ENCODE results near the gene CCSER1. TPM values are rescaled to one million over a fixed set of nuclear protein-coding genes. Genes with fewer than 3 reads are reported as not detected.
"Not testable (repeated sequence)": the region's sequence is repeated elsewhere in the genome, so short reads cannot be mapped to it uniquely, and the experiment has no call there.

CCSER1 gene
- total and polyA plus RNA-seq, 2 donors (not counting 1 experiment from before 2014, with no cell fraction given), result under 0.01 TPM; not detected in 1

- no peak overlapping the region for H3K9ac ChIP-seq (ENCODE audit: insufficient read depth, low read length)
- no peak overlapping the region for H3K27ac ChIP-seq (ENCODE audit: insufficient read depth, low read length)
- no peaks in the 10 kb centered on the region for H3K36me3 ChIP-seq (ENCODE audit: control insufficient read depth, insufficient read depth, low read length)
- no peaks in the 10 kb centered on the region for H3K79me2 ChIP-seq (ENCODE audit: control insufficient read depth, insufficient read depth, low read length)
- no peak overlapping the region for H3K4me2 ChIP-seq (ENCODE audit: extremely low read depth, insufficient read depth, low read length)
- H3K4me3 ChIP-seq (replicated peaks in 1 of 4; ENCODE audit: control extremely low read depth in 1 of 4, insufficient read depth in 1 of 4, low read depth in 3 of 4, low read length in 4 of 4), result no peak overlapping the region
- no peaks in the 10 kb centered on the region for H3K27me3 ChIP-seq (ENCODE audit: control insufficient read depth, insufficient read depth, low read length)
- H3K4me1 ChIP-seq (ENCODE audit: control insufficient read depth, extremely low read depth, insufficient read depth, low read length), result no peaks in the 10 kb centered on the region
- no peaks in the 10 kb centered on the region for H3K9me3 ChIP-seq (ENCODE audit: control insufficient read depth, insufficient read depth, low read depth, low read length)
- H2AFZ ChIP-seq (ENCODE audit: low read length), result no peak overlapping the region
- TF ChIP-seq EZH2 (IDR thresholded peaks at IDR 0.05; ENCODE audit: low read length, missing control alignments) (no peak), CTCF (conservative IDR thresholded peaks at IDR 0.05 in 1 of 2, IDR thresholded peaks at IDR 0.05 in 1 of 2; ENCODE audit: low read depth in 1 of 2, low read length in 2 of 2) (no peak)
- DNase-seq (ENCODE audit: low read depth in 2 of 2), result no peak
- H4K20me1 ChIP-seq (ENCODE audit: control insufficient read depth, extremely low read depth, insufficient read depth, low read length), result no peaks in the 10 kb centered on the region
Measured at GRCh38 chr4:91127831-91128230, 1000.6 kb downstream of the CCSER1 start.

- H3K27ac ChIP-seq (ENCODE audit: insufficient read depth, low read length), result no peak overlapping the region
- H3K4me3 ChIP-seq (replicated peaks in 1 of 4; ENCODE audit: control extremely low read depth in 1 of 4, insufficient read depth in 1 of 4, low read depth in 3 of 4, low read length in 4 of 4), result no peak overlapping the region
- TF ChIP-seq CTCF (conservative IDR thresholded peaks at IDR 0.05 in 1 of 2, IDR thresholded peaks at IDR 0.05 in 1 of 2; ENCODE audit: low read depth in 1 of 2, low read length in 2 of 2) (no peak), EZH2 (IDR thresholded peaks at IDR 0.05; ENCODE audit: low read length, missing control alignments) (no peak)
- no peaks in the 10 kb centered on the region for H3K4me1 ChIP-seq (ENCODE audit: control insufficient read depth, extremely low read depth, insufficient read depth, low read length)
- H4K20me1 ChIP-seq (ENCODE audit: control insufficient read depth, extremely low read depth, insufficient read depth, low read length), result no peaks in the 10 kb centered on the region
- no peaks in the 10 kb centered on the region for H3K36me3 ChIP-seq (ENCODE audit: control insufficient read depth, insufficient read depth, low read length)
- no peaks in the 10 kb centered on the region for H3K27me3 ChIP-seq (ENCODE audit: control insufficient read depth, insufficient read depth, low read length)
- H3K9me3 ChIP-seq (ENCODE audit: control insufficient read depth, insufficient read depth, low read depth, low read length), result no peaks in the 10 kb centered on the region
- no peaks in the 10 kb centered on the region for H3K79me2 ChIP-seq (ENCODE audit: control insufficient read depth, insufficient read depth, low read length)
- no peak overlapping the region for H3K9ac ChIP-seq (ENCODE audit: insufficient read depth, low read length)
- H2AFZ ChIP-seq (ENCODE audit: low read length), result no peak overlapping the region
- no peak overlapping the region for H3K4me2 ChIP-seq (ENCODE audit: extremely low read depth, insufficient read depth, low read length)
- DNase-seq (ENCODE audit: low read depth in 2 of 2), result no peak
Measured at GRCh38 chr4:91128519-91128918, 1001.3 kb downstream of the CCSER1 start.

- Histone ChIP-seq H3K27me3 (ENCODE audit: control insufficient read depth, insufficient read depth, low read length) (no peaks in the 10 kb centered on the region), H3K9me3 (ENCODE audit: control insufficient read depth, insufficient read depth, low read depth, low read length) (no peaks in the 10 kb centered on the region), H3K4me1 (ENCODE audit: control insufficient read depth, extremely low read depth, insufficient read depth, low read length) (no peaks in the 10 kb centered on the region), H3K27ac (ENCODE audit: insufficient read depth, low read length) (no peak overlapping the region), H3K9ac (ENCODE audit: insufficient read depth, low read length) (no peak overlapping the region), H3K36me3 (ENCODE audit: control insufficient read depth, insufficient read depth, low read length) (no peaks in the 10 kb centered on the region), H2AFZ (ENCODE audit: low read length) (no peak overlapping the region), H3K4me3 (replicated peaks in 1 of 4; ENCODE audit: control extremely low read depth in 1 of 4, insufficient read depth in 1 of 4, low read depth in 3 of 4, low read length in 4 of 4) (no peak overlapping the region), H3K79me2 (ENCODE audit: control insufficient read depth, insufficient read depth, low read length) (no peaks in the 10 kb centered on the region), H4K20me1 (ENCODE audit: control insufficient read depth, extremely low read depth, insufficient read depth, low read length) (no peaks in the 10 kb centered on the region), H3K4me2 (ENCODE audit: extremely low read depth, insufficient read depth, low read length) (no peak overlapping the region)
- no peak for DNase-seq (ENCODE audit: low read depth in 2 of 2)
- TF ChIP-seq CTCF (conservative IDR thresholded peaks at IDR 0.05 in 1 of 2, IDR thresholded peaks at IDR 0.05 in 1 of 2; ENCODE audit: low read depth in 1 of 2, low read length in 2 of 2), result no peak
Measured at GRCh38 chr4:91147067-91147466, 1019.9 kb downstream of the CCSER1 start.

- not testable (repeated sequence) for H3K9ac ChIP-seq (ENCODE audit: insufficient read depth, low read length); H3K4me1 ChIP-seq (ENCODE audit: control insufficient read depth, extremely low read depth, insufficient read depth, low read length); H3K79me2 ChIP-seq (ENCODE audit: control insufficient read depth, insufficient read depth, low read length); H3K27ac ChIP-seq (ENCODE audit: insufficient read depth, low read length); H3K4me2 ChIP-seq (ENCODE audit: extremely low read depth, insufficient read depth, low read length); H3K27me3 ChIP-seq (ENCODE audit: control insufficient read depth, insufficient read depth, low read length); H3K4me3 ChIP-seq (replicated peaks in 1 of 4; ENCODE audit: control extremely low read depth in 1 of 4, insufficient read depth in 1 of 4, low read depth in 3 of 4, low read length in 4 of 4); H4K20me1 ChIP-seq (ENCODE audit: control insufficient read depth, extremely low read depth, insufficient read depth, low read length); H3K36me3 ChIP-seq (ENCODE audit: control insufficient read depth, insufficient read depth, low read length); H2AFZ ChIP-seq (ENCODE audit: low read length); DNase-seq (ENCODE audit: low read depth in 2 of 2); H3K9me3 ChIP-seq (ENCODE audit: control insufficient read depth, insufficient read depth, low read depth, low read length)
Measured at GRCh38 chr4:91154041-91154440, 1026.8 kb downstream of the CCSER1 start.

- H3K4me3 ChIP-seq (replicated peaks in 1 of 4; ENCODE audit: control extremely low read depth in 1 of 4, insufficient read depth in 1 of 4, low read depth in 3 of 4, low read length in 4 of 4); H3K4me2 ChIP-seq (ENCODE audit: extremely low read depth, insufficient read depth, low read length); H3K9ac ChIP-seq (ENCODE audit: insufficient read depth, low read length); DNase-seq (ENCODE audit: low read depth in 2 of 2); H3K79me2 ChIP-seq (ENCODE audit: control insufficient read depth, insufficient read depth, low read length); H3K27me3 ChIP-seq (ENCODE audit: control insufficient read depth, insufficient read depth, low read length); H3K9me3 ChIP-seq (ENCODE audit: control insufficient read depth, insufficient read depth, low read depth, low read length); H3K4me1 ChIP-seq (ENCODE audit: control insufficient read depth, extremely low read depth, insufficient read depth, low read length); H4K20me1 ChIP-seq (ENCODE audit: control insufficient read depth, extremely low read depth, insufficient read depth, low read length); H2AFZ ChIP-seq (ENCODE audit: low read length); H3K27ac ChIP-seq (ENCODE audit: insufficient read depth, low read length); H3K36me3 ChIP-seq (ENCODE audit: control insufficient read depth, insufficient read depth, low read length): not testable (repeated sequence)
Measured at GRCh38 chr4:91167864-91168653, 1040.9 kb downstream of the CCSER1 start.

Measured in fibroblast of lung (primary cell).